AG09309 (cell line): ENCODE measurements around the gene MAN2A1.

Experiments
- DNase-seq: peaks from one replicate; pipeline ENCODE4 v3.0.0-alpha.2; 2010; ENCODE audit warnings: low read depth
- H3K4me3 ChIP-seq: 2 replicates; pipeline ENCODE4 v1.5.1; 2011; ENCODE audit warnings: mild to moderate bottlenecking, low read depth, low read length, moderate library complexity; ENCODE audit not compliant: control insufficient read depth
- TF ChIP-seq, protein P1 (sequence below): IDR thresholded peaks from 2 replicates; pipeline ENCODE4 v1.5.1; 2011; ENCODE audit warnings: mild to moderate bottlenecking, low read depth, low read length, inconsistent platforms; ENCODE audit not compliant: insufficient read depth, control insufficient read depth; ENCODE audit errors: missing control alignments

The MAN2A1 gene

DNA sequence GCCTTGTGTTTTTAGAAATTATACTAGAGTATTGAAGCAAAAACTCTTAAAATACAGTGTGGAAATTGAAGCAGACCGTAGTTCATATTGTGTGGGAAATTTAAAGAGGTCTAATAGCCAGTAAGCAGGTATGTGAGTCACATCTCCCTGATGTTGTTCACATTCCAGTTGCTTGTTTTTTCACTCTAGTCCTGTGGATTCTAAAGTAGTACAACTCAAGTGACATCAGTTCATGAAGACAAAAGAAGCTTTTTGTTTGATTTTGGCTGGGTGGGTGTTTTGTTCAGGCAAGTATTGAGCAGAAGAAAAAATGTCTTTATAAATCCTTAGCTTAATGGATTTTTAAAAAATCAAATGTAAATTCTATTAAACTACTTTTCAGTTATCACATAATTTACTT is 216.2 kb downstream of the MAN2A1 start:
- DNase-seq: no peak
- no peak overlapping the region for H3K4me3 ChIP-seq
- TF ChIP-seq, protein P1, sequence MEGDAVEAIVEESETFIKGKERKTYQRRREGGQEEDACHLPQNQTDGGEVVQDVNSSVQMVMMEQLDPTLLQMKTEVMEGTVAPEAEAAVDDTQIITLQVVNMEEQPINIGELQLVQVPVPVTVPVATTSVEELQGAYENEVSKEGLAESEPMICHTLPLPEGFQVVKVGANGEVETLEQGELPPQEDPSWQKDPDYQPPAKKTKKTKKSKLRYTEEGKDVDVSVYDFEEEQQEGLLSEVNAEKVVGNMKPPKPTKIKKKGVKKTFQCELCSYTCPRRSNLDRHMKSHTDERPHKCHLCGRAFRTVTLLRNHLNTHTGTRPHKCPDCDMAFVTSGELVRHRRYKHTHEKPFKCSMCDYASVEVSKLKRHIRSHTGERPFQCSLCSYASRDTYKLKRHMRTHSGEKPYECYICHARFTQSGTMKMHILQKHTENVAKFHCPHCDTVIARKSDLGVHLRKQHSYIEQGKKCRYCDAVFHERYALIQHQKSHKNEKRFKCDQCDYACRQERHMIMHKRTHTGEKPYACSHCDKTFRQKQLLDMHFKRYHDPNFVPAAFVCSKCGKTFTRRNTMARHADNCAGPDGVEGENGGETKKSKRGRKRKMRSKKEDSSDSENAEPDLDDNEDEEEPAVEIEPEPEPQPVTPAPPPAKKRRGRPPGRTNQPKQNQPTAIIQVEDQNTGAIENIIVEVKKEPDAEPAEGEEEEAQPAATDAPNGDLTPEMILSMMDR: no peak

DNA sequence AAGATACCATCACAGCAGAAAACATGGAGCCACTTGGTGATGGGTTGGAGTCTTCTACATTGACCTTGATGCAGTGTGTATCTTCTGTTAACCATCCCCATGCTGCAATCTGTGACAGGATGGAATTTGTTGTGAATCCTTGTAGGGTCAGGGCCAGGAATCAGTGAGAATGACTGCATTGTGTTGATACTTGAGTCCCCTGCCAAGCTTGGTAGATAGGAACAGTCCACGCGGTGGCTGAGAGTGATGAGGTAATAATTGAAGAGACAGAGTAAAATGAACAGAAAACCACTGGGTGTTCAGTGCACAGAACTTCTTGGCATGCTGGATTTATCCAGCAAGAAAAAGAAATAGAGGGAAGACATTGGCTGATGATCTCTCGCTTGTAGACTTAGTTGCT is 217.5 kb downstream of the MAN2A1 start:
- TF ChIP-seq, protein P1: no peak
- DNase-seq: no peak
- no peak overlapping the region for H3K4me3 ChIP-seq

DNA sequence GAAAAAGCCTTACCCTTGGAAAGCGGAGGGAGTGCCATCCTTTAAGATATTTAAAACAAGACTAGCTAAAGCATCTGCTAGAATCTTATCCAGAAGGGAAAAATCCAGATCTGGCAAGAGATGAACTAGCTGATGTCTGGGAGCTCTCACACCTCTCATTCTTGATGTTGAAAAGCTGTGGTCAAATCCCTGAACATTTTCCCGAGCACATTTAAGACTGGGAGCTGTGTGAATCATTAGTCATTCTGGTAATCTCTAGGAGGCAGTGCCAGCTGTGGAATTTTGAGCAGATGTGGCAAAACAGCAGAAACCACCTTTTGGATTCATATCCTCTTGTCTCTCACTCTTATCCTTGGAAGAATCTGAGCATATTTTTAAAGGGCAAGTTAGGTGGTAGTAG is 218.0 kb downstream of the MAN2A1 start:
- TF ChIP-seq, protein P1: no peak
- H3K4me3 ChIP-seq: no peak overlapping the region
- DNase-seq: peak; percentile 69

DNA sequence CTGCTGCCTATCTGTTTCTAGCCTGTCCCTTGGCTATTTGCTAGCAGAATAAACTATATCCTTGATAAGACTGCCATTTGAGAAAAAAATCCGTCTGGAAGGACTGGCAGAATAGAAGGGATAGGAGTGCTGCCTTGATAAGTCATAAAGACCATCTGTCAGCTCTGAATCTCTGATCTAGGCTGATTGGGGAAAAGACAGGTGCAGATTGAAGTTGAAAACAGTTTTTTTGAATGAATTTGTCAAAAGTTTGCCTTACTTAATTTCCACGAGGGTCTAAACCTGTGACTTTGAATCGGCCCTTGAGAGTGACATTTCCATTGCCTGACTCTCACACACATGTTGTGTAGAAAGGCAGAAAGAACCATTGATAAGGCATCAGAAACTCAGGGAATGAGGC is 218.6 kb downstream of the MAN2A1 start:
- DNase-seq: no peak
- TF ChIP-seq, protein P1: no peak

DNA sequence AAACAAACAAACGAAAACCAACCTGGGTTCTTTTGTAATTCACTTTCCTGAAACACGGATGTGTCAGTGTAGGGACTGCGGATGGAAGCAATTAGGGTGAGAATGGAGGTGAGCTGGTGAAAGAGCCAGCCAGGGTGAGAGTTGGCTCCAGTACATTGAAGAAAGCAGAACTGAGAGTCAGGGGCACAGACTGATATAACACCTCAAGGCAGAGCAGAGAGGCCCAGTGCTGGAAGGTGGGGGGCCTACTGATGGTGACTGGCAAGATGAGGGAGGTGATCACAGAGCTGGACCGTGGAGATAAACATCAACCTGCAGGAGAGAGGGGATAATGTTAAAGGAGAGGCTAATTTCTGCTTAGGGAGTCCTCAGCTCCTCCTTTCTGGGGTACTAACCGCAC is 221.1 kb downstream of the MAN2A1 start:
- TF ChIP-seq, protein P1: no peak
- DNase-seq: no peak
- no peak overlapping the region for H3K4me3 ChIP-seq

More for the DNA sequence above, 218.6 kb downstream of the MAN2A1 start:
- H3K4me3 ChIP-seq: no peak overlapping the region

DNA sequence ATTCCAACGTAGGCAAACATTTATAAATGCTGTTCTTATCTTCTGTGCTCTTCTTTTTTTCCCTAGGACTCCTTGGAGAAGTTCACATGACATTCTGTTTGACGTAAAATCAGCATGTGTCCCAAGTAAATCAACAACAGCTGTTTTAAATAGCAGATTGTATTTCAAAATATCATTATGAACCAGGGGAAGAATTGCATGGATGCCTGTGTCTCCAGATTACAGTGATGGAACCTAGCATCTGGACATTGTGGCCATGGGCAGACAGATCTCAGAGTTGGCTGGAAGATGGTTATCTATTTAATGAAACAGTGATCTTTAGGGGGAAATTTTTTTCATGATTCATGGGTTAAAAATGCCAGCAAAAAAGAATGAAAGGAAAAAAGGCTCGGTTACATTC is 222.0 kb downstream of the MAN2A1 start:
- peak; percentile 74 for DNase-seq
- TF ChIP-seq, protein P1: no peak
- H3K4me3 ChIP-seq: no peak overlapping the region

DNA sequence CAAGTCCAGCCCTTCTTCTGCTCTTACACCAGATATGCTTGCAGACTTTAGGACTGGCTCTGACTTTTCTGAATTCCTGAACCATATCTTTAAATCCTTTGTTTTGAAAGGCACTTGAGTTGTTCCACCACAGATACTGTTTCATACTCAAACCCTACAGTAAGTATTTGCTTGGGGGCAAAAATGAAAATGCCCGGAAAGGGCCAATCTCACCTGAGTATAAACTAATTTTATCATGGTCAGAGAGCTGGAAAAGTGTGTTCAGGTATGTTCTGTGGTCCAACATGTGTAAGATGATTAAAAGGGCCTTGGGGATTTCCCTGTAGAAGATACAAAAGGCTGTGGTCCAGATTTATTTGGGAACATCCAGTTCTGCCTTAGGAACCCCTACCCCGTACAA is 225.2 kb downstream of the MAN2A1 start:
- TF ChIP-seq, protein P1: no peak
- no peak for DNase-seq
- no peak overlapping the region for H3K4me3 ChIP-seq
